Medulla oblongata (tissue), 1 donor: Measurements from ENCODE around the gene KIFBP.
"Not testable (repeated sequence)": the region's sequence is repeated elsewhere in the genome, so short reads cannot be mapped to it uniquely, and the experiment has no call there.

ENCODE experiments used
- DNase-seq: peaks from one replicate; pipeline ENCODE4 v3.0.0-alpha.2; 2015; ENCODE audit errors: extremely low spot score

Gene KIFBP, protein sequence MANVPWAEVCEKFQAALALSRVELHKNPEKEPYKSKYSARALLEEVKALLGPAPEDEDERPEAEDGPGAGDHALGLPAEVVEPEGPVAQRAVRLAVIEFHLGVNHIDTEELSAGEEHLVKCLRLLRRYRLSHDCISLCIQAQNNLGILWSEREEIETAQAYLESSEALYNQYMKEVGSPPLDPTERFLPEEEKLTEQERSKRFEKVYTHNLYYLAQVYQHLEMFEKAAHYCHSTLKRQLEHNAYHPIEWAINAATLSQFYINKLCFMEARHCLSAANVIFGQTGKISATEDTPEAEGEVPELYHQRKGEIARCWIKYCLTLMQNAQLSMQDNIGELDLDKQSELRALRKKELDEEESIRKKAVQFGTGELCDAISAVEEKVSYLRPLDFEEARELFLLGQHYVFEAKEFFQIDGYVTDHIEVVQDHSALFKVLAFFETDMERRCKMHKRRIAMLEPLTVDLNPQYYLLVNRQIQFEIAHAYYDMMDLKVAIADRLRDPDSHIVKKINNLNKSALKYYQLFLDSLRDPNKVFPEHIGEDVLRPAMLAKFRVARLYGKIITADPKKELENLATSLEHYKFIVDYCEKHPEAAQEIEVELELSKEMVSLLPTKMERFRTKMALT

DNA sequence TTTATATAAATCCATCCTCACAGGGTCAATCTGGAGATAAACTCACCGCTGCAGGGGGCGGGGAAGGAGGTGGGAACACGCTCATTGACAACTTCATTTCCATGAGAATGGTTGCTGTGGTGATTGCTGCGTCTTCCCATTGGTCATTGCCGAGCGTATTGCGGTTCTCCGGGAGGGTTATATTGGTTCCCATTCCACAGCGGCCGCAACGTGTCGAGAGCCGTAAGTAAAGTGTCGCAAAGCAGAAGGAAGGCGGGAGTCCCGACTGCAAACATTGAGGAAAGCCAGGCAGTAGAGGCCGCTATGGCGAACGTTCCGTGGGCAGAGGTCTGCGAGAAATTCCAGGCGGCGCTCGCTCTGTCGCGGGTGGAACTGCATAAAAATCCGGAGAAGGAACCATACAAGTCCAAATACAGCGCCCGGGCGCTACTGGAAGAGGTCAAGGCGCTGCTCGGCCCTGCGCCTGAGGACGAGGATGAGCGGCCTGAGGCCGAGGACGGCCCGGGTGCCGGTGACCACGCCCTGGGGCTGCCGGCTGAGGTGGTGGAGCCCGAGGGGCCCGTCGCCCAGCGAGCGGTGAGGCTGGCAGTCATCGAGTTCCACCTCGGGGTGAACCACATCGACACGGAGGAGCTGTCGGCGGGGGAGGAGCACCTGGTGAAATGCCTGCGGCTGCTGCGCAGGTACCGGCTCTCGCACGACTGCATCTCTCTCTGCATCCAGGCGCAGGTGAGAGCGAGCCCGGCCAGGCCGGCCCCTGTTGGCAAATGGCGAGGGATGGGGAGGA lies at the start of gene KIFBP:
Gene KIFBP (plus strand): TSS at position 274 of the 787 bp plus-strand sequence. CDS start 30 bp downstream, at position 304.
- peak; percentile 99 for DNase-seq

DNA sequence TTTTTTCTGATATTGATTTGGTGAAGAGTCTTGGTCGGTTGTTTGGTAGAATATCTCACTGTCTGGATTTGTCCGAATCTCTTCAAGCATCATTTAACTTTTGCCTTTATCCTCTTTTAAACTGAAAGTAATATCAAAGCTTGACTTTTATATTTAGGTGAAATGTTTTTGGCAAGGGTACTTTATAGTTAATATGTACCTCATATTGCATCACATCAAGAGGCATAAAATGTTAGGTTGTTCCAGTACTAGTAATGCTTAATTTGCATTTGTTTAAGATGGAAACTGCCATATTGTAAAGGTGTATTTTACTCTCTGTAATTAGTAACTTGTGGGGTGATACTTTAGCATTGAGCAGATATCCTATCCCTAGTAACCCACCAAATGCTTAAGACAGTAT lies 49.7 kb upstream of the KIFBP start:
- no peak for DNase-seq

DNA sequence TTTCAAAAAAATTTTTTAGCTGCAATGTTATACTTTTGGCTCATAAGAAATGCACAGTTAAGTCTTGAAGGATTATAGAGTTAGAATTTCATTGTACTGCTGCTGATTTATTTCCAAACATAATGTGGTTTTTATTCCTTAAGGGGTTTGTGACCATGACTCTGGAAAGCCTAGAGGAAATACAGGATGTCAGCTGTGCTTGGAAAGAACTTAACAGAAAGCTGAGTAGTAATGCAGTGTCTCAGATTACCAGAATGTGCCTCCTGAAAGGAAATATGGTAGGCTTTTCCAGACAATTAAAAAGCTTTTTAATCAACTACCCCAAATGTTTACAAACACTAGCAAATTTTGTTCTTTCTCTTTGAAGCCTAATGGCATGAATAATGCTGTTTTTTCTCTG lies 47.7 kb upstream of the KIFBP start:
- DNase-seq = not testable (repeated sequence)

DNA sequence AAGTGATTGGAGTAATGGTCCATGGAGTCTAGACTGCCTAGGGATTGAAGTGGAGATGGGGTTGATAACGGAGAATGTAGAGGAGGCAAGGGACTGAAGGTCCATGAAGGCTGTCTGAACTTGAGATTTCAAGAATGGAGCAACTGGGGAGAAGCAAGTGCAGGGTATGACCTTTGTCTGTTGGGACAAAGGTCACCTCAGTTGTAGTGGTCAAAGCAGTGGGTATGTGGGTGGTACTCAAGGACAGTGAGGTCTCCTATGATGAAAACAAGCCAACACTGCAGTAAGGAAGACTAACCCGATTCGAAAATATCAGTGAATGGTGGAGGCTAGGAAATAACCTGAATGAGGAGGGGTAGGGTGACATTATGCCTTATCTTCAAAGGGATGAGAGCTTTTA lies 38.0 kb upstream of the KIFBP start:
- no peak for DNase-seq

DNA sequence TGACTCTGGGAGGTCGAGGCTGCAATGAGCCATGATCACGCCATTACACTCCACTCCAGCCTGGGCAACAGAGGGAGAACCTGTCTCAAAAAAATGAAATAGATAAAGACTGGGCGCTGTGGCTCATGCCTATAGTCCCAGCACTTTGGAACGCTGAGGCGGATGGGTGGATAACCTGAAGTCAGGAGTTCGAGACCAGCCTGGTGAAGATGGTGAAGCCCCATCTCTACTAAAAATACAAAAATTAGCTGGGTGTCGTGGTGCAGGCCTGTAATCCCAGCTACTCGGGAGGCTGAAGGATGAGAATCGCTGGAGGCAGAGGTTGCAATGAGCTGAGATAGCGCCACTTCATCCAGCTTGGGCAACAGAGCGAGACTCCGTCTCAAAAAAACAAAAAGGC lies 33.7 kb upstream of the KIFBP start:
- DNase-seq = no peak

DNA sequence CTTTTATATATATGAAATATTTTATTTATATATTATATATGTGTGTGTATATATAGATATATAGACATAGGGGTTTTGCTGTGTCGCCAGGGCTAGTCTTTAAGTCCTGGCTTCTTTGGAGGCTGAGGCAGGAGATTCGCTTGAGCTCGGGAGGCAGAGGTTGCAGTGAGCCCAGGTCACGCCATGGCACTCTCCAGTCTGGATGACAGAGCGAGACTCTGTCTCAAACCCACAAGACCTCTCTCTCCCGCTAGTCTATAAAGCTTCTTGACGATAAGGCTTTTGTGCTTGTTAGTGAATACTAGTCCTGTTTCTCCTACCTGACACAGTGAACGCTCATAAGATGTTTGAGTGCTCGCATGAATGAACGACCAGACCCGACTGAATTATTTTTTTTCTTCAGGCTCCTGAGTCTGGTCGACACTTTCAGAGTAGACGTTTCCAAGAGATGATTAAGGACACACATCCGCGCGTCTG lies 33.2 kb upstream of the KIFBP start:
- no peak for DNase-seq

DNA sequence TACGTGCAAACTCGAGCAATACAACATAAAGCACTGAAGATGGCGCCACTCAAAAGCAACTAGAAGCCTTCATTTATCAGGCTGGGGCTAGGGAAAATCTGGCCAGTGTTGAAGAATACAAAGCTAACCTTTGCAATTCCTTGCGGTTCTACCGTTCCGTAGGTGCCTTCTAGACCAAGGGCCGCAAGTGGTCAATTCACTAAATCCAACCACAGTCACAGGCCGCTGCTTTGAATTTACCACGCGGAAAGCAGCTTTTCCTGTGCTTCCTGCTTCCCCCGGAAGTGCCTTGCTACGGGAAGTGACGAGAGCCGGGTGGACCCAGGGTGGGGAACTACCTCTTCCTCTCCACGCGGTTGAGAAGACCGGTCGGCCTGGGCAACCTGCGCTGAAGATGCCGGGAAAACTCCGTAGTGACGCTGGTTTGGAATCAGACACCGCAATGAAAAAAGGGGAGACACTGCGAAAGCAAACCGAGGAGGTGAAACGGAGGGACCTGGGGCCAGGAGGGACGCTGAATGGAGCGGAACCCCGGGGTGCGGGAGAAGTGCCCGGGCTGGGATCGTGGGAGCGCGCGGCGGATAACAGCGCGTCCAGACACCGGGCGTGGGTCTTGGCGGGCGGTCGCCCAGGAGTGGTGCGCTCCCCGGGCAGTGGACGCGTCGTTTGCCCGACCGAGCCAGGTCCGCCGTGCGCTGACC lies 32.6 kb upstream of the KIFBP start, which contains the start of gene DDX21:
Gene DDX21 (plus strand): TSS at position 339 of the 701 bp plus-strand sequence. CDS start 56 bp downstream, at position 395.
- DNase-seq = peak; percentile 95

DNA sequence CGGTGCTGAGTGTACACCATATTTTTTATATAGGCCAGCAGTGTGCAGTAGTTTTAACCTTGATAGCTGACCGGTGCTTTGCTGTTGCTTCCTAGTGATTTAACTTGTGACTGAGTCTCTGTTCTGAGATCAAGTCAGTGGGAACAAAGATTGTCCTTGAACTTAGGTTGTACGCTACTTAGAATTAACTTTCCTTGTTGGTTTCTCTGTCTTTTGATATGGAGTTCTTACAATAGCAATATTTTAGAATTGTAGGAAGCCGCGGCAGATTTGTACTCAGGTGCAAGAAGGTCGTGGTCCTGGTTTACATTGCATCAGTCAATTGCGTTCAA lies 31.4 kb upstream of the KIFBP start:
- DNase-seq = no peak

DNA sequence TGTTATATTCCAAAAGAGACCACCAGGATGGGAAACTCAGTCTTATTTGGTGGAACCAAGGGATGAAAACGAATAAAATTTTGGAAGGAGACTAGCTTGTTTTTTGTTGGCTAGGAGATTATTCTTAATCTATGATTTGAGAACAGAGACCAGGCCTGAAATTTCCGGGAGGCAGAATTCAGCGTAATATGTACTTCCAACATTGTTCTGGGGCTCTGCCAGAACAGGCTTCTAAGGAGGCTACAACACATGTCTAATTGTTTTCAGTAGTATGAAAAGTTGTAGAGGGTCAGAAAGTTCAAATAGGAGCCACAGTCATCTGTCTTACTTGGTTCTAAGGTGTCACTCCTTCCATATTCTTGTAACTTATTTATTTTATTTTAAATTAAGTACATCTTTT lies 30.9 kb upstream of the KIFBP start:
- no peak for DNase-seq

DNA sequence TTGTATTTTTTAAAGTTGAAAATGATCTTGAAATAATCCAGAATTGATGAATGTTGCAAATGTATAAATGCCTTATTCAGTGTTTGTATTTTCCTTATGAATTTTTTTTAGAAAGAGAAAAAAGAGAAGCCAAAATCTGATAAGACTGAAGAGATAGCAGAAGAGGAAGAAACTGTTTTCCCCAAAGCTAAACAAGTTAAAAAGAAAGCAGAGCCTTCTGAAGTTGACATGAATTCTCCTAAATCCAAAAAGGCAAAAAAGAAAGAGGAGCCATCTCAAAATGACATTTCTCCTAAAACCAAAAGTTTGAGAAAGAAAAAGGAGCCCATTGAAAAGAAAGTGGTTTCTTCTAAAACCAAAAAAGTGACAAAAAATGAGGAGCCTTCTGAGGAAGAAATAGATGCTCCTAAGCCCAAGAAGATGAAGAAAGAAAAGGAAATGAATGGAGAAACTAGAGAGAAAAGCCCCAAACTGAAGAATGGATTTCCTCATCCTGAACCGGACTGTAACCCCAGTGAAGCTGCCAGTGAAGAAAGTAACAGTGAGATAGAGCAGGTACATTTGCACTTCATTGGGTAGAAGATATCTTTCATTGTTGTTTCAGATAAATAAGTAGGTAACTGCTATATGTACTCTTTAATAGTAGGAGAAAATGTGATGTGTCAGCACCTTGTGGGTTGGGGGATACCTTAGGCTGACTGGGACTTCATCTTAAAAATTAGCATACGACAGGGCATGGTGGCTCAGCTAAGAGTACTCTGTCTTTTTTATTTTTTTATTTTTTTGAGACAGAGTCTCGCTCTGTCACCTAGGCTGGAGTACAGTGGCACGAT lies 28.7 kb upstream of the KIFBP start:
- DNase-seq = no peak

DNA sequence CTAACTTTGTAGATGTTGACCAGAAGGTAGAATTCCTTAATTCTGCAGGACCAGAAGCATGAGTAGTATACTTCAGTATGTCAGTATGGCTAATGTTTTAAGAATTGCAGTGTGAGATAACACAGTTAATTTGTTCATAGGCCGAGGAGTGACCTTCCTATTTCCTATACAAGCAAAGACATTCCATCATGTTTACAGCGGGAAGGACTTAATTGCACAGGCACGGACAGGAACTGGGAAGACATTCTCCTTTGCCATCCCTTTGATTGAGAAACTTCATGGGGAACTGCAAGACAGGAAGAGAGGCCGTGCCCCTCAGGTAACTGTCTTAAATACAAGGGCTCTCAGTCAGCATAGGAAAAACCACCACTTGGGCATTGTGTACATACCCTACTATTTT lies 25.5 kb upstream of the KIFBP start:
- DNase-seq = no peak

DNA sequence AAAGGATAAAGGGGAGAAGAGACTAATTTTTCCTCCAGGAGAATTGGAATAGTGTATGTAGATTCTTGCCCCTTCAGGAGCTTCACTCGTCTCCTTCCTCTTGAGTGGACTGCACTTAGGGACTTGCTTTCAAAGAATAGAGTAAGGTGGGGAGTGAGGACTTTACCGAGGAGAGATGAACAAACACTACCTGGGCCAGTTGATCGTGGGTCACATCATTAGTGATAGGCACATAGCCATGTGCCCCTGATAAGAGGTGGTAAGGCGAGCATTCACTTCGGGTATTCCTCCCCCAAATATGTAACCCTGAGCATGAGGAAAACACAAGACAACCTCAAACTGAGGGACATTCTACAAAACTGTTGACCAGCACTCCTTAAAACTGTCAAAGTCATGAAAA lies 14.6 kb upstream of the KIFBP start:
- DNase-seq = no peak

DNA sequence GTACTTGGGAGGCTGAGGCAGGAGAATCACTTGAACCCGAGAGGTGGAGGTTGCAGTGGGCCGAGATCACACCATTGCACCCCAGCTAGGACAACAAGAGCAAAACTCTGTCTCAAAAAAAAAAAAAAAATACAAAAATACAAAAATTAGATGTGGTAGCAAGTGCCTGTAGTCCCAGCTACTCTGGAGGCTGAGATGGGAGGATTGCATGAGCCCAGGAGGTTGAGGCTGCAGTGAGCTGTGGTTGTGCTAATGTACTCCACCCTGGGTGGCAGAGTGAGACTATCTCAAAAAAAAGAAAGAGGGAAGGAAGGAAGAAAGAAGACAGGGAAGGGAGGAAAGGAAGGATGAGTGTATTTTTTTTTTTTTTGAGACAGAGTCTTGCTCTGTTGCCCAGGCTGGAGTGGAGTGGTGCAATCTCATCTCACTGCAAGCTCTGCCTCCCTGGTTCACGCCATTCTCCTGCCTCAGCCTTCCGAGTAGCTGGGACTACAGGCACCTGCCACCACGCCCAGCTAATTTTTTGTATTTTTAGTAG lies 12.6 kb upstream of the KIFBP start:
- not testable (repeated sequence) for DNase-seq

DNA sequence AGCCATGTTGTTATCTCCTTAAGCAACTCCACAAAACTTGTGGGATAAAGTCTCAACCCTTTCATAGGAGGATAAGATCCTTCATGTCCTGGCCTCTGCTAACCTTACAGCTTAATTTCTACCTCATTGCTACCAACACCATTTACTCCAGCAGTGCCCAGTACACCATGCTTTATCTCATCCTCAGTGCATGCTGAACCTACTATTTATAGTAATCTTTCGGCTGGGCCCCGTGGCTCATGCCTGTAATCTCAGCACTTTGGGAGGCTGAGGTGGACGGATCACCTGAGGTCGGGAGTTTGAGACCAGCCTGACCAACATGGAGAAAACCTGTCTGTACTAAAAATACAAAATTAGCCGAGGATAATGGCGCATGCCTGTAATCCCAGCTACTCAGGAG lies 8.9 kb upstream of the KIFBP start:
- not testable (repeated sequence) for DNase-seq

DNA sequence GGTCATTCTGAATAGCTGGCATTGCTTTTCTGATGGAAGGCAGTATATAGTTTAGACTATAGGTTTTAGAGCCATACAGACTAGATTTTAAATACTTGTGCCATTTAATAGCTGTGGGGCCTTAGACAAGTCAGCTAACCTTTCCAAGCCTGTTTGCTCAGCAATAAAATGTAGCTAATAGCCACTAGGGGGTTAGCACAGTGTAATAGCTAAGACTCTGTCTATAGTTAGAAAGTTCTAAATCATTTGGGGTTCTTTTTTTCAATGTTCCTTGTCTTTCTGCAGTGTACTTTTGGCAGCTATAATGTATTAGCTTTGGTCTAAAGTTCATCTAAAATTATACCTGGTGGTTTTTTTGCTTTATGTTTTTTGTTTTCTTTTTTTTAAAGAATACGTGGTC lies 7.5 kb upstream of the KIFBP start:
- DNase-seq = no peak

DNA sequence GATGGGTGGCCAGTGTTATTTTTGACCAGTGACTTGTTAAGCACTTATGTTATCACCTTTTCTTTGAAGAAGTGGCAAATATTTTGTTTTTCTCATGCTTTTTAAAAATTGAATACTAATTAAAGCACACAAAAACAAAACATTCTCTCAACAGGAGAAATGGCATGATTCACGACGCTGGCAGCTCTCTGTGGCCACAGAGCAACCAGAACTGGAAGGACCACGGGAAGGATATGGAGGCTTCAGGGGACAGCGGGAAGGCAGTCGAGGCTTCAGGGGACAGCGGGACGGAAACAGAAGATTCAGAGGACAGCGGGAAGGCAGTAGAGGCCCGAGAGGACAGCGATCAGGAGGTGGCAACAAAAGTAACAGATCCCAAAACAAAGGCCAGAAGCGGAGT lies 6.2 kb upstream of the KIFBP start:
- no peak for DNase-seq

DNA sequence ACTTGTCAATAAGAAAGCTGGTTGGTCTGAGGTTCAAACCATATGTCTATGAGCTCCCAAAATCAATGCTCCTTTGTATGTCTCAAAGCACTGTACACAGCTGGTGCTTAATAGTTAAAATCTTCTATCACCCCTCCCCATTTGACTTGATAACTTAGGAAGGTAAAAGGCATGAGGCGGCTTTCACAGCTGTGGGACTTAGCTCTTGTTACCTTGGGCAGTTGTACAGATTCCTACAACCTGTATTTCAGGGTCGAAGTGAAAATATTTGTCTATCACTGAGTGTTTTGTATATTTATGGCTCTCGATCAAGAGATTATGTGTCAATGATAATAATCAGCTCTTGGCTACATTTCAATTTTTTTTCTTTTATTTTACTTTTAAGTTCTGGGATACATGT lies 992 bp upstream of the KIFBP start:
- DNase-seq = no peak

DNA sequence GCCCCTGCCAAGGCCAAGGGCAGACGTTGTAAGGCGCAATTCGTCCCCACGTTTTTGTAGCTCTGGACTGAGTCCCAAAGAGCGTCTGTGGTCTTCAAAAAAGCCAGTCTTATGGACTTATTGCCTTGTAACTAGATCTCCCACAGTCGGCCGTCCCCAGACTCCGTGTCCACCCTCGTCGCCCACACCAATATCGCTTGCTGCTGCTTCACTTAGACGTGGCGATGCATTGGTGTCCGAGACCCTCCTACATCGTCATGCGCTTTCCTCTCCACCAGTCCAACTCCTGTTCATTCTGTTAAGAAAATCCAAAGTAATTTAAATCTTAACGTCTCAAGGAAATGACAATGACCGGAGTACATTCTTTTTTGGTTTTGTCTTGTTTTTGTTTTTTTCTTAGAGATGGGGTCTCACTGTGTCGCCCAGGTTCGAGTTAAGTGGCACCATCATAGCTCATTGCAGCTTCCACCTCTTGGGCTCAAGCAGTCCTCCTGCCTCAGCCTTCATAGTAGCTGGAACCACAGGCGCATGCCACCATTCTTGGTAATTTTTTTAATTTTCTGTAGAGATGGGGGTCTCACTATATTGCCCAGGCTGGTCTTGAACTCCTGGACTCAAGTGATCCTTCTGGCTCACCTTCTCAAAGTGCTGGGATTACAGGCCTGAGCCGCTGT lies 851 bp downstream of the KIFBP start:
- DNase-seq = peak; percentile 8

DNA sequence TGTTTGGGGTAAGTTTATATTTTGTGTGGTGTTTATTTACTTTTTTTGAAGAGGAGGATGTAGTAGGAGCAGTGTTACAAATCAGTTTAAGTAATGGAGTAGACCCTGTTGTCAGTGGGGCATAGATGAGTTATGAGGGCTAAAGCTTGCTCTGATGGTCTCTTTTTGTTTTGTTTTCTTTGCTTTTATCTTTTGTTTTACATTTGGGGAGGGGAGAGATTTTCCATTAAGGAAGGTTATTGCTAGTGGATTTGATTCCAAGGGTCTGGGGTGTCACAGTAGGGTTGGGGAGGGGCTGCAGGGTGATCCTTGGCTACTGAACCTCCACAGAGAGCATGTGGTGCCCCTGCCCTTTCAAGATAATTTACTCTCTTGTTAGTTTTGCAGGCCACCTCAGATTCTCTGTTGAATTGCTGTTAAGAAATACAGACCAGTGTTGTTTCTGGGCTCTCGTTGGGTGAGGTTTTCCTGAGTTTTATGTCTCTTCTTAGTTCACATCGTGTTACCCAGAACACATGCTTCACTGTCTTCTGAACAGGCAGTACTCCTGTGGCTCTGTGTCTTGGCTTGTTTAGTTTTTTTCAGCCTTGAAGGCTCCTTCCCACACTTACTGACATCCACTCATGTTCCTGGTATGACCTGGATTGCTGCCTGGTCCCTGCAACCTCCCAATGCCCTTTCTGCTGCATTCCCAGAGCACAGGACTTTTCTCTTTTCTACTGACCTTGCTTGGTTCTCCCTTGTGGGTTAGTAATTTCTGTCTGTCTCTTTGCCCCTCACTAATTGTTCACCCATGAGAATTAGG lies 4.2 kb downstream of the KIFBP start:
- peak; percentile 13 for DNase-seq
